Mesodermal cell (in vitro differentiated cells): ENCODE results near the gene SPOCK1.

Source experiments
- H3K27ac ChIP-seq: 2 replicates; pipeline ENCODE4 v1.7.0; 2013; ENCODE audit warnings: mild to moderate bottlenecking, low read depth, low read length, moderate library complexity; ENCODE audit not compliant: severe bottlenecking
- H3K36me3 ChIP-seq: 2 replicates; pipeline ENCODE4 v1.7.1; 2013; ENCODE audit warnings: mild to moderate bottlenecking, low read length, moderate library complexity; ENCODE audit not compliant: control insufficient read depth, insufficient read depth
- H3K4me1 ChIP-seq: one replicate; pipeline ENCODE4 v1.7.1; 2013; ENCODE audit warnings: mild to moderate bottlenecking, low read length; ENCODE audit not compliant: insufficient read depth, control insufficient read depth, poor library complexity, severe bottlenecking
- H3K4me3 ChIP-seq: 2 replicates; pipeline ENCODE4 v1.7.0; 2013; ENCODE audit warnings: low read length, control low read depth, mild to moderate bottlenecking; ENCODE audit not compliant: insufficient read depth, poor library complexity, severe bottlenecking; ENCODE audit errors: extremely low read depth
- H3K9me3 ChIP-seq: 2 replicates; pipeline ENCODE4 v1.7.1; 2013; ENCODE audit warnings: mild to moderate bottlenecking, low read length, moderate library complexity; ENCODE audit not compliant: control insufficient read depth
- WGBS, 2 experiments: methylation state at CpG; one replicate each; pipeline ENCODE4 v1.1.5; 2013; ENCODE audit warnings: missing lambda C conversion rate in 2 of 2; ENCODE audit not compliant: insufficient coverage in 2 of 2; 5-methylcytosine and 5-hydroxymethylcytosine counted together

Gene SPOCK1

GRCh38 chr5:137200906-137201700, 298.0 kb downstream of the SPOCK1 start:
- H3K4me1 ChIP-seq, result peaks cover 10% of the 10 kb centered on the region
- H3K9me3 ChIP-seq, result no peaks in the 10 kb centered on the region
- H3K36me3 ChIP-seq, result no peaks in the 10 kb centered on the region
- 33 to 82% methylated on average over 1 to 2 of the region's 5 CpGs for WGBS, 2 experiments
- no peak overlapping the region for H3K27ac ChIP-seq
- no peak overlapping the region for H3K4me3 ChIP-seq

GRCh38 chr5:137199966-137200365, 299.2 kb downstream of the SPOCK1 start:
- H3K4me3 ChIP-seq, result no peak overlapping the region
- no peak overlapping the region for H3K27ac ChIP-seq
- no peaks in the 10 kb centered on the region for H3K9me3 ChIP-seq
- WGBS, 2 experiments, result 78 to 79% methylated on average over 3 of the region's 3 CpGs
- peaks cover 8% of the 10 kb centered on the region for H3K4me1 ChIP-seq
- no peaks in the 10 kb centered on the region for H3K36me3 ChIP-seq

- Histone ChIP-seq H3K4me1 (peaks cover 8% of the 10 kb centered on the region), H3K9me3 (no peaks in the 10 kb centered on the region), H3K27ac (no peak overlapping the region), H3K36me3 (no peaks in the 10 kb centered on the region), H3K4me3 (no peak overlapping the region)
- WGBS, 2 experiments, result 92 to 98% methylated on average over 6 of the region's 6 CpGs
Observed at GRCh38 chr5:137199201-137199600, 299.9 kb downstream of the SPOCK1 start.

- H3K4me1 ChIP-seq, result peaks cover 3% of the 10 kb centered on the region
- no peak overlapping the region for H3K27ac ChIP-seq
- no peak overlapping the region for H3K4me3 ChIP-seq
- WGBS, 2 experiments, result 76 to 100% methylated on average over 1 to 2 of the region's 2 CpGs
- no peaks in the 10 kb centered on the region for H3K9me3 ChIP-seq
- H3K36me3 ChIP-seq, result no peaks in the 10 kb centered on the region
Observed at GRCh38 chr5:137195483-137195882, 303.6 kb downstream of the SPOCK1 start.

- no peak overlapping the region for H3K4me3 ChIP-seq
- WGBS, 2 experiments, result 86 to 100% methylated on average over 4 to 7 of the region's 8 CpGs
- H3K4me1 ChIP-seq, result no peaks in the 10 kb centered on the region
- no peaks in the 10 kb centered on the region for H3K9me3 ChIP-seq
- H3K27ac ChIP-seq, result no peak overlapping the region
- H3K36me3 ChIP-seq, result no peaks in the 10 kb centered on the region
Observed at GRCh38 chr5:137194300-137194699, 304.8 kb downstream of the SPOCK1 start.

DNA sequence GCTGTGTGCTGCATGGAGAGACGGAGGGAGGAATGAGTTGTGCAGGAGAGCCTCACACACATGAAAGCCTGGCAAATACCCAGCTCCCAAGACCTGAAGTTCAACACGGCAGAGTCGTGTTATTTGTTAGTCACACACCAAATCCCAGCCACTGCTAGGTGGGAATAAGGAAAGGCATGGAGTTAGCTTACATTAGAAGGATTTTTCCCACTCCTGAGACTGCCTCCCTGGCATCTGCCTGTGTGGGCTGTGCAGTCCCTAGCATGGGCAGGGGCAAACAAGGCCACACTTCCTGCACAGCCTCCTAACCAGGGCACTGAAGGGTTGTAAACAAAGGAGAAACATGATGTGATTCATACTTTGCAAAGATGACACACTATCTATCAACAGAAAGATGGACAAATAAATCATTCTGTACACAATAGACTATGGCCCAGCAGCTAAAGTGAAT, 306.8 kb downstream of the SPOCK1 start:
- Histone ChIP-seq H3K27ac (no peak overlapping the region), H3K9me3 (no peaks in the 10 kb centered on the region)
- 100% methylated on average over 1 of the region's 3 CpGs; no CpG with 5 or more reads in 1 of the 2 experiments for WGBS, 2 experiments

GRCh38 chr5:137191179-137191578, 307.9 kb downstream of the SPOCK1 start:
- no peak overlapping the region for H3K4me3 ChIP-seq
- no peaks in the 10 kb centered on the region for H3K4me1 ChIP-seq
- H3K27ac ChIP-seq, result no peak overlapping the region
- no peaks in the 10 kb centered on the region for H3K36me3 ChIP-seq
- no CpG with 5 or more reads among the region's 2 CpGs for WGBS, 2 experiments
- no peaks in the 10 kb centered on the region for H3K9me3 ChIP-seq

More for the DNA sequence above, 306.8 kb downstream of the SPOCK1 start:
- H3K4me1 ChIP-seq, result no peaks in the 10 kb centered on the region
- no peak overlapping the region for H3K4me3 ChIP-seq
- H3K36me3 ChIP-seq, result no peaks in the 10 kb centered on the region

- no peaks in the 10 kb centered on the region for H3K36me3 ChIP-seq
- H3K27ac ChIP-seq, result no peak overlapping the region
- no peak overlapping the region for H3K4me3 ChIP-seq
- no peaks in the 10 kb centered on the region for H3K4me1 ChIP-seq
- no peaks in the 10 kb centered on the region for H3K9me3 ChIP-seq
Observed at GRCh38 chr5:137190441-137190840, 308.7 kb downstream of the SPOCK1 start.

- Histone ChIP-seq H3K36me3 (no peaks in the 10 kb centered on the region), H3K4me3 (no peak overlapping the region), H3K9me3 (no peaks in the 10 kb centered on the region), H3K4me1 (no peaks in the 10 kb centered on the region), H3K27ac (no peak overlapping the region)
- 0% methylated on average over 1 of the region's 2 CpGs; no CpG with 5 or more reads in 1 of the 2 experiments for WGBS, 2 experiments
Observed at GRCh38 chr5:137190031-137190430, 309.1 kb downstream of the SPOCK1 start.

DNA sequence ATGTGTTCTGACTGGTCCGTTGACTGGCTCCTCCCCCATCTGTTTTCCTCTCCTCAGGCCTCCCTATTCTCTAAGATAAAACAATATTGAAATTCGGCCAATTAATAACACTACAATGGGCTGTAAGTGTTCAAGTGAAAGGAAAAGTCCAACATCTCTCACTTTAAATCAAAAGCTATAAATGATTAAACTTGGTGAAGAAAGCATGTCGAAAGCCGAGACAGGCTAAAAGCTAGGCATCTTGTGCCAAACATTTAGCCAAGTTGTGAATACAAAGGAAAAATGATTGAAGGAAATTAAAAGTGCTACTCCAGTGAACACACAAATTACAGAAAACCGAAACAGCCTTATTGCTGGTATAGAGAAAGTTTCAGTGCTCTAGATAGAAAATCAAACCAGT, 310.6 kb downstream of the SPOCK1 start:
- H3K4me3 ChIP-seq, result no peak overlapping the region
- 100% methylated on average over 3 of the region's 5 CpGs; no CpG with 5 or more reads in 1 of the 2 experiments for WGBS, 2 experiments
- H3K4me1 ChIP-seq, result peaks cover 2% of the 10 kb centered on the region
- no peaks in the 10 kb centered on the region for H3K36me3 ChIP-seq
- H3K27ac ChIP-seq, result no peak overlapping the region
- H3K9me3 ChIP-seq, result no peaks in the 10 kb centered on the region

- no peaks in the 10 kb centered on the region for H3K36me3 ChIP-seq
- H3K27ac ChIP-seq, result peak overlapping the region; percentile 38
- H3K9me3 ChIP-seq, result no peaks in the 10 kb centered on the region
- peaks cover 3% of the 10 kb centered on the region for H3K4me1 ChIP-seq
- WGBS, 2 experiments, result 77 to 83% methylated on average over 4 to 5 of the region's 5 CpGs
- no peak overlapping the region for H3K4me3 ChIP-seq
Observed at GRCh38 chr5:137186759-137187461, 312.2 kb downstream of the SPOCK1 start.
